Stromal cell of bone marrow (primary cell): ENCODE results near the gene CFAP45.

Source experiments
- DNase-seq: peaks from one replicate; pipeline ENCODE4 v3.0.0-alpha.2; 2012; ENCODE audit warnings: low read depth

CFAP45 gene

DNA sequence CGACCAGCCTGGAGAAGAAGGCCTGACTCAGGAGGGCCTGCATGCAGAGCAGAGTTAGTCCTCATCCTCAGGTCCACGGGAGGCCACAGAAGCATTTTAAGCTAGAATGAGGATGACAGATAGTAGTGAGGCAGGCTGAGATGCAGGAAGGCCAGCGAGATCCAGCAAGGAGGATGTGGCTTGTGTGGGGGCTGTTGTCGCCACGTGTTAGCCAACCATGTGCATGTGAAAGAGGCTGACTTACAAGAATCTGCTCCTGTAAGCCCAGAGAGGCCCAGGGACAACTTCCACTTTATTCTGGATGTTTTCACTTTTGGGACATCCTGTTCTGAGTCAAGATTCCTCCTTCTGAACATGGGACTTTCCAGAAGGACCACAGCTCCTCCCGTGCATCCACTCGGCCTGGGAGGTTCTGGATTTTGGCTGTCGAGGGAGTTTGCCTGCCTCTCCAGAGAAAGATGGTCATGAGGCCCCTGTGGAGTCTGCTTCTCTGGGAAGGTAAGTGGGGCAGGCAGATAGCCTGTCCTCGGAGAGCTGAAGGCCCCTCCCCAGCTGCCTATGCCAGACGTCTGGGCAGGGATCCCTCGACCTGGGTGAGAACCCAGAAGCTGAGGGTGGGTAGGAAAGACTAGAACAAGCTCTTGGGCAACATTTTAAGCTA, 73.4 kb downstream of the CFAP45 start, which contains the start of gene SLAMF8:
Gene SLAMF8 (plus strand): TSS at position 433 of the 661 bp plus-strand sequence. CDS start 26 bp downstream, at position 459.
- DNase-seq, result no peak

DNA sequence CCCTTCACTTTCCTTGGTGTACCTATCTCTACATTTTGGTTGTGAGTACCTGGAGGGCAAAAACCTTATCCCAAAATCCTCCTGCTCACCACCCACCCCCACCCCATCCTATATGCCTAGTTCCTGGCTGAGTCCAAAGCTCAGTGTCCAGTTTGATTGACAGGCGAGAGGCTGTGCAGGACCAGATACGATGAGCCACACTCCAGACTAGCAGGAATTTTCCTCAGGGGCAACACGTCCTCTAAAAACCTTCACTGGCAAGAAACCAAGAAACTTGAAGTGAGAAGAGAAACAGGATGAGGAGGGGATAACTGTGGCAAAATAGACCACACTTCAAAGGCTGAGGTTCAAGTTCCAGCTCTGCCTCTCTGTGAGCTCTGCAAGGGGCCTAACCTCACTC, 74.4 kb downstream of the CFAP45 start:
- DNase-seq, result no peak

DNA sequence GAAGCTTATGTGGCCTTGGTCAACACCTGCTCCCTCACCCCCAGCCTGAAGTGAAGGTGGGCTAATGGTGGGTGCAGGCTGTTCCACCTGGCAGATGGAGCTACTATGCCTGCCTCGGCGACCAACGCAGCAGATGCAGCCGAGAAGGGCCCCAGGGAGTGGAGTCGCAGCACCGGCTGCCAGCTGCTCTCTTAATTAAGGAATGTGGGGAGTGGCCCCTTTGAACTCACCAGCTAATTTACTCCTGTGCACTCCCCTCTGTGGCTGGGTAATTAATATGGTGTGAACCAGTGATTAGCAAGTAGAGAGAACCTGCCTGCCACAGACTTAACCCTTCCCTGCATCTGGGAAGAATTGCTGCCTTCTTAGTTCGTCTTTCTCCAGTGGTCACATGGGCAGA, 76.6 kb downstream of the CFAP45 start:
- no peak for DNase-seq
